ENCODE measurements around the gene MORN5. TPM values are rescaled to one million over a fixed set of nuclear protein-coding genes. Genes with fewer than 3 reads are reported as not detected.

Gene MORN5
- polyA plus RNA-seq, 2 of the 4 experiments (the other 2 are of a cell fraction), result not detected

DNA sequence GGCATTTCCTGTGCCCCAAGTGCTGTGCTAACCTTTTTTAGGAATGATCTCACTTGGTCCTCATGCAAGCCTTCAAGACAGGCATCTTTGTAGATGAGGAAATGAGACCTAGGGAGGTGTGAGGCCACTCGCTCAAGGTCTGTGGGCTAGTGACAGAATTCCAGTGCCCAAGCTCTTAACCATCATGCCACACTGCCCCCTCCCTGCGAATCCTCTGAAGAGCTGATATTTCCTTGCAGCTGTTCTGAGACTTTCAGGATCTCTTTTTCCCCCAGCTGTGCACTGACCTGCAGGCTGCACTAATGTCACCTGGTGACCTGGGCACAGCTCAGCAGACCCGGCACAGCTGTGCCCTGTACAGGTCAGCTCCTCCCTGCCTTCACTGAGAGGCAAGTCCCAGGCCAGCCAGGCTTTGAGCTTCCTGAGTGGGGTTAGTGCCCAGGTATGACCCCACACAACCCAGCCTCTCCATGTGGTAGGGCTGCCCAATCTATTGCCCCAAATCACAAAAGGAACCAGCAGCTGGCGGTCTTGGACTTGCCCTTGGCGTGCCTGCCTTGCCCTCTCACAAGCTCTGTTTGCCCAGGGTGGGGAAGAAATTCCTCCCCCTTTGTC lies 32.7 kb downstream of the MORN5 start:
- DNase-seq (ENCODE audit: low read depth in 1 of 2, low spot score in 1 of 2) (peak in 1 of 2 experiments; percentile 35), ATAC-seq (peak in 1 of 2 experiments; percentile 46; a peak in 3 of 6 replicates), FAIRE-seq (no peak)
- ChIA-PET CTCF (interaction anchor here (0.8 to 1.5 kb wide), 5 partner anchors 14 to 93 kb away, joined by 3 to 5 read pairs (median 3); no protein-coding TSS in a partner anchor), POLR2A (no interaction called here)
- Histone ChIP-seq H3K4me2 (no peak overlapping the region), H3K4me1 (peaks cover 10% of the 10 kb centered on the region), H3K9me3 (no peaks in the 10 kb centered on the region), H3K4me3 (no peak overlapping the region), H3K27ac (no peak overlapping the region)
- no peak for TF ChIP-seq RNF2 (IDR thresholded peaks at IDR 0.05; ENCODE audit: borderline replicate concordance, low read depth)
- TF ChIP-seq RAD21 (conservative IDR thresholded peaks at IDR 0.05 in 1 of 2, IDR thresholded peaks at IDR 0.05 in 1 of 2), result peak in 1 of 2 experiments; percentile 4; a peak in 1 of 5 replicates
- WGBS (ENCODE audit: missing lambda C conversion rate), result 73% methylated on average over 5 of the region's 5 CpGs

DNA sequence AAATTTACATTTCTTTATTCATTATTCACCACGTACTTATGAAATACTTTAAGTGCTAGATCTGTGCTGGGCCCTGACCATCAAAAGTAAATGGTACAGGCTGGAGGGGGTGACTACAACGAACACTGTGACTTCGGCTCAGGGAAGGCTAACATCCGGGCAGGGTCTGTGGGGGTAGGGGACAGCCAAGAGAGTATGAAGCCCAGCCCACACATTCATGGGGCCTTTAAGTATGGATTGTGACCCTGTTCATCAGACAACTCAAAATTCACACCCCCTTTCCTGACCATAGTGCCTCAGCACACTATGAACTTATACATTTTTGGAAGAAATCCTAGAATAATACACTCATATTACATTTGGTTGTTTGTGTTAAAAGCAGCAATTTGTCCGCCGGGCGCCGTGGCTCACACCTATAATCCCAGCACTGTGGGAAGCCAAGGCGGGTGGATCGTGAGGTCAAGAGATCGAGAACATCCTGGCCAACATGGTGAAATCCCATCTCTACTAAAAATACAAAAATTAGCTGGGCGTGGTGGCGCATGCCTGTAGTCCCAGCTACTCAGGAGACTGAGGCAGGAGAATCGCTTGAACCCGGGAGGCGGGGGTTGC lies 33.3 kb downstream of the MORN5 start:
- ATAC-seq, result no peak
- no peak overlapping the region for H3K4me2 ChIP-seq
- CTCF ChIA-PET, result interaction anchor here (0.8 to 2.1 kb wide), 6 partner anchors 14 to 94 kb away, joined by 3 to 6 read pairs (median 3); partner anchors contain the start of genes MORN5 and NDUFA8
- WGBS (ENCODE audit: missing lambda C conversion rate), result 80% methylated on average over 16 of the region's 16 CpGs
- TF ChIP-seq MAZ (IDR thresholded peaks at IDR 0.05; ENCODE audit: borderline replicate concordance, low read depth, low read length) (no peak), ZFP36 (IDR thresholded peaks at IDR 0.05; ENCODE audit: borderline replicate concordance, partially characterized antibody) (no peak), HOXB13 (CRISPR knock-in tag; IDR thresholded peaks at IDR 0.05; ENCODE audit: low read depth) (no peak), SREBF2 (IDR thresholded peaks at IDR 0.05) (no peak), FOSB (CRISPR knock-in tag; IDR thresholded peaks at IDR 0.05) (no peak), CHD2 (IDR thresholded peaks at IDR 0.05; ENCODE audit: low read length, partially characterized antibody) (no peak), JUN (IDR thresholded peaks at IDR 0.05) (no peak), FOSL2 (IDR thresholded peaks at IDR 0.05) (no peak), FOSL2 (CRISPR knock-in tag; IDR thresholded peaks at IDR 0.05) (no peak)
- TF ChIP-seq, protein P1, sequence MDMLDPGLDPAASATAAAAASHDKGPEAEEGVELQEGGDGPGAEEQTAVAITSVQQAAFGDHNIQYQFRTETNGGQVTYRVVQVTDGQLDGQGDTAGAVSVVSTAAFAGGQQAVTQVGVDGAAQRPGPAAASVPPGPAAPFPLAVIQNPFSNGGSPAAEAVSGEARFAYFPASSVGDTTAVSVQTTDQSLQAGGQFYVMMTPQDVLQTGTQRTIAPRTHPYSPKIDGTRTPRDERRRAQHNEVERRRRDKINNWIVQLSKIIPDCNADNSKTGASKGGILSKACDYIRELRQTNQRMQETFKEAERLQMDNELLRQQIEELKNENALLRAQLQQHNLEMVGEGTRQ (IDR thresholded peaks at IDR 0.05), result no peak
- TF ChIP-seq, protein P2, sequence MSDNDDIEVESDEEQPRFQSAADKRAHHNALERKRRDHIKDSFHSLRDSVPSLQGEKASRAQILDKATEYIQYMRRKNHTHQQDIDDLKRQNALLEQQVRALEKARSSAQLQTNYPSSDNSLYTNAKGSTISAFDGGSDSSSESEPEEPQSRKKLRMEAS (IDR thresholded peaks at IDR 0.05), result no peak
- TF ChIP-seq, protein P3, sequence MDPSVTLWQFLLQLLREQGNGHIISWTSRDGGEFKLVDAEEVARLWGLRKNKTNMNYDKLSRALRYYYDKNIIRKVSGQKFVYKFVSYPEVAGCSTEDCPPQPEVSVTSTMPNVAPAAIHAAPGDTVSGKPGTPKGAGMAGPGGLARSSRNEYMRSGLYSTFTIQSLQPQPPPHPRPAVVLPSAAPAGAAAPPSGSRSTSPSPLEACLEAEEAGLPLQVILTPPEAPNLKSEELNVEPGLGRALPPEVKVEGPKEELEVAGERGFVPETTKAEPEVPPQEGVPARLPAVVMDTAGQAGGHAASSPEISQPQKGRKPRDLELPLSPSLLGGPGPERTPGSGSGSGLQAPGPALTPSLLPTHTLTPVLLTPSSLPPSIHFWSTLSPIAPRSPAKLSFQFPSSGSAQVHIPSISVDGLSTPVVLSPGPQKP (IDR thresholded peaks at IDR 0.05; ENCODE audit: low read depth, low read length), result no peak
- TF ChIP-seq, protein P4, sequence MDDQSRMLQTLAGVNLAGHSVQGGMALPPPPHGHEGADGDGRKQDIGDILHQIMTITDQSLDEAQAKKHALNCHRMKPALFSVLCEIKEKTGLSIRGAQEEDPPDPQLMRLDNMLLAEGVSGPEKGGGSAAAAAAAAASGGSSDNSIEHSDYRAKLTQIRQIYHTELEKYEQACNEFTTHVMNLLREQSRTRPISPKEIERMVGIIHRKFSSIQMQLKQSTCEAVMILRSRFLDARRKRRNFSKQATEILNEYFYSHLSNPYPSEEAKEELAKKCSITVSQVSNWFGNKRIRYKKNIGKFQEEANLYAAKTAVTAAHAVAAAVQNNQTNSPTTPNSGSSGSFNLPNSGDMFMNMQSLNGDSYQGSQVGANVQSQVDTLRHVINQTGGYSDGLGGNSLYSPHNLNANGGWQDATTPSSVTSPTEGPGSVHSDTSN (IDR thresholded peaks at IDR 0.05), result no peak
- H3K4me3 ChIP-seq, result no peak overlapping the region
- H3K27ac ChIP-seq, result no peak overlapping the region
- no peak for FAIRE-seq
- no peaks in the 10 kb centered on the region for H3K9me3 ChIP-seq
- POLR2A ChIA-PET, result no interaction called here
- peaks cover 10% of the 10 kb centered on the region for H3K4me1 ChIP-seq
- no peak for DNase-seq (ENCODE audit: low read depth in 1 of 2, low spot score in 1 of 2)

DNA sequence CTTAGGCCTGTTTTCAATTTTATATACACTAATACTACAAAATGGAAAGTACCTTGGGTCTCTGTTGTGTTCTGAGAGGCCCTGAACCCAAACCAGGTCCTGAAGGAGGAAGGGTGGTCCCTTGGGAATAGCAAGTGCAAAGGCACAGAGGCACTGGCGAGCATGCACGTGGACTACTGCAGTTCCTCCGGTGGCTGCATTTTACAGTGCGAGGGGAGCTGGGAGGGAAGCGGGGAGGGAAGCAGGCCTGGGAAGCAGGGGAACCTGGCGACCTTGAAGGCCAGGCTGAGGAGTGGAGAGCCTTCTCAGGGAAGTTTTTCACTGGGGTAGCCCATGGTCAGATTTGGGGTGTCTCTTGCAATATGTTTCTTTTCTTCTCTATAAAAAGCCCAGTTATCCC lies 33.9 kb downstream of the MORN5 start:
- 73% methylated on average over 6 of the region's 6 CpGs for WGBS (ENCODE audit: missing lambda C conversion rate)
- H3K4me2 ChIP-seq, result no peak overlapping the region
- H3K4me1 ChIP-seq, result peaks cover 10% of the 10 kb centered on the region
- H3K4me3 ChIP-seq, result no peak overlapping the region
- H3K27ac ChIP-seq, result no peak overlapping the region
- ATAC-seq (no peak), DNase-seq (ENCODE audit: low read depth in 1 of 2, low spot score in 1 of 2) (no peak), FAIRE-seq (no peak)
- no peaks in the 10 kb centered on the region for H3K9me3 ChIP-seq
- TF ChIP-seq, protein P1 (IDR thresholded peaks at IDR 0.05), result no peak
- no peak for TF ChIP-seq MYC (IDR thresholded peaks at IDR 0.05; ENCODE audit: borderline replicate concordance, low read length)
- no peak for TF ChIP-seq ESRRA (IDR thresholded peaks at IDR 0.05; ENCODE audit: borderline replicate concordance, low read length)
- no peak for TF ChIP-seq FOXS1 (CRISPR knock-in tag; IDR thresholded peaks at IDR 0.05)
- TF ChIP-seq CHD4 (IDR thresholded peaks at IDR 0.05; ENCODE audit: borderline replicate concordance), result no peak
- TF ChIP-seq, protein P5, sequence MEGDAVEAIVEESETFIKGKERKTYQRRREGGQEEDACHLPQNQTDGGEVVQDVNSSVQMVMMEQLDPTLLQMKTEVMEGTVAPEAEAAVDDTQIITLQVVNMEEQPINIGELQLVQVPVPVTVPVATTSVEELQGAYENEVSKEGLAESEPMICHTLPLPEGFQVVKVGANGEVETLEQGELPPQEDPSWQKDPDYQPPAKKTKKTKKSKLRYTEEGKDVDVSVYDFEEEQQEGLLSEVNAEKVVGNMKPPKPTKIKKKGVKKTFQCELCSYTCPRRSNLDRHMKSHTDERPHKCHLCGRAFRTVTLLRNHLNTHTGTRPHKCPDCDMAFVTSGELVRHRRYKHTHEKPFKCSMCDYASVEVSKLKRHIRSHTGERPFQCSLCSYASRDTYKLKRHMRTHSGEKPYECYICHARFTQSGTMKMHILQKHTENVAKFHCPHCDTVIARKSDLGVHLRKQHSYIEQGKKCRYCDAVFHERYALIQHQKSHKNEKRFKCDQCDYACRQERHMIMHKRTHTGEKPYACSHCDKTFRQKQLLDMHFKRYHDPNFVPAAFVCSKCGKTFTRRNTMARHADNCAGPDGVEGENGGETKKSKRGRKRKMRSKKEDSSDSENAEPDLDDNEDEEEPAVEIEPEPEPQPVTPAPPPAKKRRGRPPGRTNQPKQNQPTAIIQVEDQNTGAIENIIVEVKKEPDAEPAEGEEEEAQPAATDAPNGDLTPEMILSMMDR (IDR thresholded peaks at IDR 0.05), result no peak
- TF ChIP-seq EP300 (IDR thresholded peaks at IDR 0.05), result no peak
- no peak for TF ChIP-seq JUNB (IDR thresholded peaks at IDR 0.05)
- TF ChIP-seq, protein P4 (IDR thresholded peaks at IDR 0.05), result no peak
- TF ChIP-seq POLR2AphosphoS2 (conservative IDR thresholded peaks at IDR 0.05; ENCODE audit: low read length), result no peak
- no peak for TF ChIP-seq RAD21 (conservative IDR thresholded peaks at IDR 0.05 in 1 of 2, IDR thresholded peaks at IDR 0.05 in 1 of 2)
- no peak for TF ChIP-seq ZFP36 (IDR thresholded peaks at IDR 0.05; ENCODE audit: borderline replicate concordance, partially characterized antibody)
- ChIA-PET POLR2A (no interaction called here), CTCF (interaction anchor here (1.1 to 2.1 kb wide), 3 partner anchors 34 to 69 kb away, joined by 3 to 6 read pairs (median 3); partner anchors contain the start of genes MORN5 and NDUFA8)
